ENCODE measurements around the gene DOK3.

The DOK3 gene

DNA sequence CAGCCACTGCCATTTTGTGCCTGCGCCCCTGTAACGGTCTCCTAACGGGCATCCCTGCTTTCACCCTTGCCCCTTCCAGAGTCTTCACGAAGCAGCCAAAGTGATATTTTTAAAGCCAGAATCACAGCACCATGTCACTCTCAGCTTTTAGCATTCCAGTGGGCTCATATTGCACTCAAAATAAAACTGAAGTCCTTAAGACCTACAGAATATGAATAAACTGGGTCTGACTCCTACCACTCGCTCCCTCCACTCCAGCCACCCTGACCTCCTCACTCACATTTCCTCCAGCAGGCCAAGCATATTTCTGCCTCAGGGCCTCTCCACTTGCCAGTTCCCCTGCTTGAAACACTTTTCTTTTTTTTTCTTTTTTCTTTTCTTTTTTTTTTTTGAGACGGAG, 9.8 kb downstream of the DOK3 start:
- H3K4me3 Mint-ChIP-seq, result no peak overlapping the region
- no peak overlapping the region for H3K27ac Mint-ChIP-seq
- peaks cover 18% of the 10 kb centered on the region for H3K4me1 Mint-ChIP-seq (ENCODE audit: low read depth)
- H3K36me3 Mint-ChIP-seq, result no peaks in the 10 kb centered on the region
- H3K9me3 Mint-ChIP-seq (ENCODE audit: low read depth), result no peaks in the 10 kb centered on the region
- no peaks in the 10 kb centered on the region for H3K27me3 Mint-ChIP-seq

DNA sequence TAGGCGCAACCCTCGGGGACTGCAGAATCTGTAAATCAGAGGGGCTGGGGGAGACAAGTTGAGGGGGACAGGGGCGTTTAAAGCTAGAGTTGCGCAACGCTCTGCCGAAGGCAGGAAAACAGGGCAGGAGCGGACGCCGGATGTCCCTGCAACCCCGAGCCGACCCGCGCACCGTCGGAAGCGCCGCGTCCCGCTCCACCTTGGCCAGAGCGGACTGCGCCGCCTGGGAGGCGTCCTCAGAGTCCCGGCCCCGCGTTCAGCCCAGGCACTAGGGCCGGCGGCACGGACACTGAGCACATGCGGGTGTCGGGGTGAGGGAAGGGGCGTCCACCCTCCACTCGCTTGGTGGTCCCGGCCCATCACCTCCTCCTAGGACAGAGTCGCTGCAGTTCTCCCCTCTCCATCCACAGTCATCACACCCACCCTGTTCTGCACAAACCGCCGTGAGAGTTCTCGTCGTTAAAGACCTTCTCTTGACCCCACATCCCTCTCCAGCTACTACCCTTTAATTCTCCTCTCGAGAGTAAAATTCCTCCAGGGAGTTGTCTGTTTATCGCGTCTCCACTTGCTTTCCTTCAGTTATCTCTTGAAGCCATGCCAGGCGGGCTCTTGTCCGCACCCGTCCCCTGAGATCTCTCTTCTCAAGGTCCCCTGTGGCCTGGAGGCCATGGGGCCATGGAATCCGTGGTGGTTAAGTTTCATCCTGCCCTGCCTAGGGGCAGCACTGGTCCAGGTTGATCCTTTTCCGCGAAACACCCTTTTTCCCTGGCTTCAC, 11.4 kb downstream of the DOK3 start:
- Mint-ChIP-seq H3K4me1 (ENCODE audit: low read depth) (peaks cover 28% of the 10 kb centered on the region), H3K27me3 (no peaks in the 10 kb centered on the region), H3K9me3 (ENCODE audit: low read depth) (no peaks in the 10 kb centered on the region), H3K4me3 (peak overlapping the region; percentile 82), H3K36me3 (no peaks in the 10 kb centered on the region), H3K27ac (peak overlapping the region; percentile 59)

DNA sequence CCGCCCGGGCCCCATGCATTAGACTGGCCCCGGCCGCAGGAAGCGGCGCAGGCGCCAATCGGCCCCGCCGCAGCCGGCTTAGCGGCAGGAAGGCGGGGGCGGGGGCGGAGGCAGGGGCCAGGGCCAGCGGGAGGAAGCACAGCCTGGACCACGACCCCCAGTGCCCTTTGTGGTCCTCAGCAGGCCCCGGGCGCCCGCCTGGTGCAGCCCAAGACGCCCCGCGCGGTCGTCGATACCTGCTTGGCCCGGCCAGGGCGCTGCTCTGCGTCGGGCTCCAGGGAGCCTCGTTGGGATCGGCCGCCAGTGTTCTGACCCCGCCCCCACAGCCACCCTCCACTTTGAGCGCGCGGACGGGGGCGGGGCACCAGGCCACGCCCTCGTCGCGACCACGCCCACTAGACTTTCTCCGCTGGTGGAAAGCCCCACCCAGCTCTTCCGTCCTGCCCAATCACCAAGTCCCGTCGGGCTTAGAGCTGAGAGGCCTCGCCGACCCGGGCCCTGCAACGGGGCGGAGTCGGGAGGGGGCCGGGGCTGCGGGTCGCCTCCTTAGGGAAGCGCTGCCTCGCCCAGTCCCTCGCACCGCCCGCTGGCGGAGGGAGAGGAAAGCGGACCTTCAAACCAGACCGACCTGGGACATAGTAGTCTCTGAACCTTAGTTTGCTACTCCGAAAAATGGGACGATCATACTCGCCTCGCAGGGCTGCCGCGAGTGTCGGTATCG, 12.2 kb downstream of the DOK3 start, which contains the start of gene PDLIM7:
Gene PDLIM7 (minus strand): TSS at position 313 of the 721 bp plus-strand sequence. CDS start 1,092 bp downstream, outside the sequence.
- Mint-ChIP-seq H3K27me3 (no peaks in the 10 kb centered on the region), H3K36me3 (no peaks in the 10 kb centered on the region), H3K4me3 (peak within 1 kb of the TSS; percentile 82), H3K4me1 (ENCODE audit: low read depth) (peaks cover 29% of the 10 kb centered on the region), H3K27ac (peak within 1 kb of the TSS; percentile 59), H3K9me3 (ENCODE audit: low read depth) (no peaks in the 10 kb centered on the region)

DNA sequence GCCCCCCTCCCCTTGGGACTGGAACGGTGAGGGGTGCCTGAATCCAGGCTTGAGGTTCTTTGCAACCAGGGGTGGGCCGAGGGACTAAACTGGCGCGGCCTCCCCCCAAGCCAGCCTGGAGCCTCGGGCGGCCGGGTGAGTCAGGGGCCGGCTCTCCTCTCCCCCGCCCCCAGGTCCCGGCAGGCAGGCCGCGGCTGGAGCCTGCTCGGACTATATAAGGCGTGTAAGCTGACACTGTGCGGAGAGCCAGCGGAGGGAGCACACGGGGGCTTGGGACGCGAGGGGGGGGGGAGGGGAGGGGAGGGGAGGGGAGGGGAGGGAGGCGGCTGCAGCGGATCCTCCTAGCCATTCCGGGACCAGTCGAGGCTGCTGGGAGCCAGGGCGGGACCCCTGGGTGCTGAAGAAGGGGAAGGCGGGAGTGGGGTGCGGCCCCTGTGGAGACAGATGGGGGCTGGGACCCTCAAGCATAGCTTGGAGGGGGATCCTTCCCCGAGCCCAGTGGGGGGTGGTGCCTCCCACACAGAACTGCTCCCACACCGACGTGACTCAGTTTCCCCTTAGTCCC, 12.8 kb downstream of the DOK3 start:
- no peaks in the 10 kb centered on the region for H3K27me3 Mint-ChIP-seq
- H3K4me1 Mint-ChIP-seq (ENCODE audit: low read depth), result peaks cover 29% of the 10 kb centered on the region
- peak overlapping the region; percentile 58 for H3K4me3 Mint-ChIP-seq
- no peaks in the 10 kb centered on the region for H3K36me3 Mint-ChIP-seq
- H3K27ac Mint-ChIP-seq, result no peak overlapping the region
- H3K9me3 Mint-ChIP-seq (ENCODE audit: low read depth), result no peaks in the 10 kb centered on the region

DNA sequence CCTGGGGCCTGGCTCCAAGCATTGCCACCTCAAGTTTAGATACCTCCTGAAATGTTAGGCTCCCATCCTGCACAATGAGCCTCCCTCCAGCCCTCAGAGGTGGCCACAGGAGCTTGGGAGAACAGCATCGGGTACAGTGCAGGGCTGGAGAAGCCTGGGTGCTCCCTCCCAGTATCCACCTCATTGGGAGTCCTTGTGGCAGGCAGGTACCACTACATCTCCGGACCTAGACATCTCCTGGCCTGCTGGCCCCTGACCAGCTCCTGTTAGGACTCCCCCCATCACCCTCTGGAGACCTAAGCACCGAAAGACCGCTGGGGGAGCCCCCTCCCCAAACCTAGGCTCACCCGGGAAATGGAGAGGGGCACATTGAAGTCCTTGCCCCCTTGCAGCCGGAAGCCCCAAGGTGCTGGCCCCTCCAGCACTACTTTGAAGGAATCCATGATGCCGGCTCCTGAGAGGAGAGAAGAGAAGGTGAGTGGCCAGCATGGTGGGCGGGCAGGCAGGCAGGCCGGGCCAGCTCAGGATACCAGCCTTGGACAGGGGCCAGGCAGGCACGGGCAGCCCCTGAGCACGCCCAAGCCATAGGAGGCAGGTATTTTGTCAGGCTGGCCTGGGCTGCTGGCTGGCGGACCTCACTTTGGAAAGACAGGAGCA, 13.4 kb downstream of the DOK3 start:
- Mint-ChIP-seq H3K27ac (no peak overlapping the region), H3K36me3 (no peaks in the 10 kb centered on the region), H3K4me3 (peak overlapping the region; percentile 58), H3K9me3 (ENCODE audit: low read depth) (no peaks in the 10 kb centered on the region), H3K27me3 (no peaks in the 10 kb centered on the region), H3K4me1 (ENCODE audit: low read depth) (peaks cover 29% of the 10 kb centered on the region)

DNA sequence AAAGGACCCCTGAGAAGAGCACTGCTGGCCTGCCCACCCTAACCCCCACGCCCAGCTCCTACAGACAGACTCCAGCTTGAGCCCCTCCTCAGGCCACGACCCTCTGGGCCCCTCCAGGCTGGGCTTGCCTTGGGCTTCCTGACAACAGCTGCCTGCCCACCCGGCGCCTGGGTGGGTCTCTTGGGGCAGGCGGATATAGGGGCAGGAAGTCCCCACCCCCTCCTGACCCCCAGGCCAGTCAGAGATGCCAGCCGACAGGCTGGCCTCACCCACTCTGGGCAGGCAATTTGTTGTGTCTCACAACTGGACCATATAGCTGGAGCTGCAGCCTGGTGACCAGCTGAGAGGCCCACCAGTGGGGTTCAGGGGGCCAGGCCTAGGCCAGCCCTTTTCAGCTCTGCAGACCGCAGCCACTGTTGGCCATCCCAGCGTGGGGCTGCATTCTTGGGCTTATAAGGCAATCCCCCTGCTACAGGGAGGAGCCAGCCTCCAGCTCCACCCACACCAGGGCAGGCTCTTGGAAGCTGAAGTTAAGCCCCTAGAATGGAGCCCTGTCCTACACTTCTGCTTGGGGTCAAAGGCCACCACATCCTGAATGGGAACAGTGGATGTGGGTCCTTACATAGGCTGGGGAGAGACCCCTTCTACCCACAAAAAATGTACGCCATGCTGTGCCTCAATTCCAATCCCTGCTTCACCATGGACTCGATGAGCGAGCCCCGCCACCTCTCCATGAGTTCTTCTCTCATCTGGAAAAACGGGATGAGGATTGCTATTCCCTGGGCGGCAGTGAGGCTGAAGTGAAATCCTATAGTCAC, 14.2 kb downstream of the DOK3 start:
- Mint-ChIP-seq H3K27me3 (no peaks in the 10 kb centered on the region), H3K4me1 (ENCODE audit: low read depth) (peaks cover 27% of the 10 kb centered on the region), H3K27ac (no peak overlapping the region)

DNA sequence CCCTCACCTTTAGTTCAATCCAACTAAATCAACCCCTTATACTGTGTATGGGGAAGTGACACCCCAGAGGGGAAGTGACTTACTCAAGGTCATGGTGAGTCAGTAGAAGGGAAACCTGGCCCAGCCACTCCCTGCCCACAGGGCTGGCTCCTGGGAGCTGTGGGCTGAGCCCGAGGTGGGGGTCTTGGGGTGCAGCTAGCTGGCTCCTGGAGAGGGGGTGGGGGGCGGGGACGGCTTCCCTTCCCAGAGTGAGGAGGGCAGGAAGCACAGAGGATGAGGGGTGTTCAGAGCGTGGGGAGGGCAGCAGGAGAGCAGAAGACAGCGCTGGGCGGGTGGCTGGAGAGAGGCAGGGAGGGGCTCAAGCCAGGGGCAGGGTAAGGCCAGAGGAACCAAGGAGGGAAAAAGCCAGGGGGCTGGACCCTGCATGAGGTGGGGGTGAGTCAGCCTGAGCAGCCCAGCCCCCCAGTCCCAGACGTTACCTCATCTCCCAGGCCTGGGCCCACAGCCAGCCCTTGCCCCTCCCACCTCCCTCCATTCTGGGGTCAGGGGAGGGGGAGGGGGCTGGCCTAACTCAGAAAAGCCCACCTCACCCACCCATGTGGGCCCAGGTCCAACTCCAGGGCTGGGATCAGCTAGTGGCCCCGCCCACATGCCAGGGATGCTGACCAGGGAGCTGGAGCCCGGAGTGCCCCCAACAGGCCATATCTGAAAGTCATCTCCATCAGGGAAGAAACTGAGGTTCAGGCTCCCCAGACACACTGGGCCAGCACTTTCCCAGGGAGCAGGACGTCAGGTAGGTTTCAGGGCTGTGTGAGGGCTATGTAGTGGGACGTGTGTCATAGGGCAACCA, 15.1 kb downstream of the DOK3 start:
- Mint-ChIP-seq H3K36me3 (no peaks in the 10 kb centered on the region), H3K27me3 (no peaks in the 10 kb centered on the region), H3K4me3 (no peak overlapping the region), H3K4me1 (ENCODE audit: low read depth) (peaks cover 27% of the 10 kb centered on the region), H3K27ac (peak overlapping the region; percentile 58), H3K9me3 (ENCODE audit: low read depth) (no peaks in the 10 kb centered on the region)

More for the DNA sequence above, 14.2 kb downstream of the DOK3 start:
- Mint-ChIP-seq H3K9me3 (ENCODE audit: low read depth) (no peaks in the 10 kb centered on the region), H3K36me3 (no peaks in the 10 kb centered on the region), H3K4me3 (peak overlapping the region; percentile 58)

DNA sequence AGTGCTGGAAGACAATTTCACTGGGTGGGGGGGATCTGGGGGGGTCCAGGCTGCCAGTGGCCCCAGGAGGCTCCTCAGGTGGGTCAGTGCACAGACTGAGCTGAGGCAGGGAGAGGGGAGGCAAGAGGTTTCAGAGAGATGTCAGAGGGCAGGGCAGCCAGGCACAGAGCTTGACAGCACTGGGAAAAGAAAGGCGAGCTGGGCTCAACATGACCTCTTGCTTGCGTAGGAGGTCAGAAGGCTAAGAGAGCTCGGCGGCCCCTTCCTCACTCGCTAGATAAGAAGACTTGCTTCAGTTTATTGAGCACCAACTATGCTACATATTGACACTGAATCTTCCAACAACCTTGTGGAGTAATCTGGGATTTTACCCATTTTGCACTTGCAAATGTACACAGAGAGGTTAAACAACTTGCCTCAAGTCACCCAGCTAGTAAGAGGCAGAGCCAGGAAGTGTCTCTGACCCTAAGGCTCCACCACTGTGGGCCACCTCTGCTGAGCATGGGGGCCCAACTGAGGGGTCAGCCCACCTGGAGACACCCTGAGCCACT, 15.8 kb downstream of the DOK3 start:
- peaks cover 27% of the 10 kb centered on the region for H3K4me1 Mint-ChIP-seq (ENCODE audit: low read depth)
- H3K27me3 Mint-ChIP-seq, result no peaks in the 10 kb centered on the region
- peak overlapping the region; percentile 58 for H3K27ac Mint-ChIP-seq
- H3K9me3 Mint-ChIP-seq (ENCODE audit: low read depth), result no peaks in the 10 kb centered on the region
- H3K36me3 Mint-ChIP-seq, result no peaks in the 10 kb centered on the region
- H3K4me3 Mint-ChIP-seq, result no peak overlapping the region

DNA sequence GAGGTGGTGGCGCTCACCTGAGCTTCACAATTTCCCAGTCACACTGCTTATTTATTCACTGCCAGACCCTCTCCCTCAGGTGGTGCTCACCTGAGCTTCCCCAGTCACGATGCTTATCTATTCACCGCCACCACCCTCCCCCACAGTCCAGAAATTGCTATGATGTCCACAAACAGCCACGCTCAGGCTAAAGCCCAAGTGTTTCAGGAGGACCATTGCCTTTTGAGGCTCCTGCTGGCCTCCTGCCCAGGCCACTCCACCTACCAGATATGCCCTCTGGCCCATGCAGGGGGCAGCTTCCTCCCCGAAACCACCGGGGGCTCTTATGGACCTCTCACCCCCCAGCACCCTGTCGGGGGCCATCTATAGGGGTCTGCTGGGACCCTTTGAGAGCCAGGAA, 16.8 kb downstream of the DOK3 start:
- peaks cover 19% of the 10 kb centered on the region for H3K4me1 Mint-ChIP-seq (ENCODE audit: low read depth)
- no peak overlapping the region for H3K27ac Mint-ChIP-seq
- H3K4me3 Mint-ChIP-seq, result no peak overlapping the region
- H3K36me3 Mint-ChIP-seq, result no peaks in the 10 kb centered on the region
- no peaks in the 10 kb centered on the region for H3K27me3 Mint-ChIP-seq
- no peaks in the 10 kb centered on the region for H3K9me3 Mint-ChIP-seq (ENCODE audit: low read depth)

DNA sequence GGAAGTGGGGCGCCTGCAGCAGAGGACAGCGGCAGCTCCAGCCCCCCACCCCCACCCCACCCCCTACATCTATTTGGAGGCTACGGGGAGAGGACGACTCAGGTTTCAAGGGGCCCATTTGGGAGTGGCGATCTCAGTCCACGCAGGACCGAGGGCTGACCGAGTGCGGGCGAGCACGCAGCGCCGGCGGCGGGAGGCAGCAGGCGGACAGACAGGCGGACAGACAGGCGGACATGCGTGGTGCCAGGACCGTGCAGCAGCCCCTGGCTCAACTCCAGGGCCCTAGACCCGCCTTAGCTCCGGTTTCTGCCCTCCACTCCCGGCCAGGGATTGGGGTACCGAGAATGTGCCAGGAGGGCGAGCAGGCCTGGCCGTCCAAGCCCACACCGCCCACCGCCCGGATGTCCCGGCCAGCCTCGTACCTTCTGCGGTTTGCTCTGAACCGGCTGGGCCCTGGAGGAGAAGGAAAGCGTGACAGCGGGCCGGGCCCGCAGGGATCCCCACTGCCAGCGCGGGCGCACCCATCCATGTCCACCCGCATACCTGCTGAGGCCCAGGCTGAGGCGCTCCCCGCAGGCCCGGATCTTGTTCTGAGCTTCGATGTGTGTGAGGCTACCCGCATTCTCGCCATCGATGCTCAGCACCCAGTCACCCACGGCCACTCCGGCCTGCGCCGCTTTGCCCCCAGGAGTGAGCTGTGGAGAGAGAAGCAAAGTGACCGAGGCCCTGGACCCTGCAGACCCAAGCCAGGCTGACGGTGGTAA, 17.5 kb downstream of the DOK3 start:
- Mint-ChIP-seq H3K27me3 (no peaks in the 10 kb centered on the region), H3K27ac (no peak overlapping the region), H3K4me3 (no peak overlapping the region), H3K36me3 (no peaks in the 10 kb centered on the region), H3K9me3 (ENCODE audit: low read depth) (no peaks in the 10 kb centered on the region), H3K4me1 (ENCODE audit: low read depth) (peaks cover 17% of the 10 kb centered on the region)

DNA sequence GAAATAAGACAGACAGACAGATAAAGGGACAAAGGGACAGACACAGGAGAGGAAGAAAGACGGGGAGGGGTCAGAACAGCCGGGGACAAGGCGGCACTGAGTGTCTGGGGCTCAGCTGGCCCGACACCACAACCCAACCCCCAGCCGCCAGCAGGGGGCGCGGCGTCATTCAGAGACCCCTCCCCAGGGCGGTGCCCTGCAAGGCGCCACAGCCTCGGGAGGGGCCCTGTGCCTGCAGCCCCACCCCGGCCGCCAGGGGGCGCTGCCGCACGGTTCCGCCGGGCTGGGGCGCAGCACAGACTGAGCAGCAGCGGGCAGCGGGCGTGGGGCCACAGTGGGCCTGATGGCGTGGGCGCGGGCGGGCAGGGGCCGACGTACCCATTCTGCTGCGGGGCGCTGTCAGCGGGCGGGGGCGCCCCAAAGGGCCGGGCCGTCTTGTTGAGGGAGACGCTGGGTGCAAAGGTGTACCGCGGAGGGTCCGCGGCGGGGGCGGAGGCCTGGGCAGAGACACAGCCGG, 18.1 kb downstream of the DOK3 start:
- H3K4me1 Mint-ChIP-seq (ENCODE audit: low read depth), result peaks cover 17% of the 10 kb centered on the region
- no peak overlapping the region for H3K4me3 Mint-ChIP-seq
- H3K27ac Mint-ChIP-seq, result no peak overlapping the region
- H3K27me3 Mint-ChIP-seq, result no peaks in the 10 kb centered on the region
- H3K36me3 Mint-ChIP-seq, result no peaks in the 10 kb centered on the region
- no peaks in the 10 kb centered on the region for H3K9me3 Mint-ChIP-seq (ENCODE audit: low read depth)

DNA sequence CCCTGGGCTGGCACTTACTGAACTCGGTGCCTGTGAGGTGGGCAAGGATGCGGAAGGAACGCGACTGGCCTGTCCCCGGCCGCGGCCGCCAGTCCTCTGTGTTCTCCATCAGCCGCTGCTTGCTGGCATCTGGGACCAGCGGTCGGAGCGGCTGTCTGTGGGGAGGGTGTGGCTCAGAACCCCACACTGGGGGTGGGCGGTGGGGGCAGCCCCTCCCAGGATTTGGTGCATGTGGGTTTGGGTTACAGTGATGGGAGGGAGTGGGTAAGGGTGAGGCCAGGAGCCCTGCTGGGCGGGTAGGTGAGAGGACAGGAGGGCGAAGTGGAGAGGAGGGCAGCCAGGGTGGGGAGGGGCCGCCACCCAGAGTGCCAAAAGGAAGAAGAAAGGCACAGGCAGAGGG, 18.6 kb downstream of the DOK3 start:
- Mint-ChIP-seq H3K9me3 (ENCODE audit: low read depth) (no peaks in the 10 kb centered on the region), H3K4me1 (ENCODE audit: low read depth) (peaks cover 15% of the 10 kb centered on the region), H3K4me3 (no peak overlapping the region), H3K27me3 (no peaks in the 10 kb centered on the region), H3K27ac (no peak overlapping the region), H3K36me3 (no peaks in the 10 kb centered on the region)
